SK-N-MC (cell line): ENCODE measurements around the gene CHST10.

ENCODE experiments used
- EZH2 ChIP-seq: fragments of 200-600 bp; sonication (generic); IDR thresholded peaks from one replicate; pipeline ENCODE4 v1.6.1; 2017; ENCODE audit warnings: antibody characterized with exemption
- FOXP2 ChIP-seq: optimal IDR thresholded peaks from 2 replicates; pipeline ENCODE3; 2011; ENCODE audit warnings: mild to moderate bottlenecking, moderate library complexity; ENCODE audit not compliant: insufficient read depth; ENCODE audit errors: extremely low read length, control extremely low read depth
- POLR2AphosphoS5 ChIP-seq: IDR thresholded peaks from 2 replicates; pipeline ENCODE4 v1.6.1; 2012; ENCODE audit warnings: mild to moderate bottlenecking, low read depth, low read length, borderline replicate concordance

GRCh38 chr2:100401268-100401667 lies 16.2 kb downstream of the CHST10 start:
- no peak for TF ChIP-seq POLR2AphosphoS5
- TF ChIP-seq EZH2: no peak
- TF ChIP-seq FOXP2: no peak
